Measurements from ENCODE around the gene MPPED2.
A peak's percentile ranks its signal among the peaks of the same experiment; 100 is the strongest.

Gene MPPED2

DNA sequence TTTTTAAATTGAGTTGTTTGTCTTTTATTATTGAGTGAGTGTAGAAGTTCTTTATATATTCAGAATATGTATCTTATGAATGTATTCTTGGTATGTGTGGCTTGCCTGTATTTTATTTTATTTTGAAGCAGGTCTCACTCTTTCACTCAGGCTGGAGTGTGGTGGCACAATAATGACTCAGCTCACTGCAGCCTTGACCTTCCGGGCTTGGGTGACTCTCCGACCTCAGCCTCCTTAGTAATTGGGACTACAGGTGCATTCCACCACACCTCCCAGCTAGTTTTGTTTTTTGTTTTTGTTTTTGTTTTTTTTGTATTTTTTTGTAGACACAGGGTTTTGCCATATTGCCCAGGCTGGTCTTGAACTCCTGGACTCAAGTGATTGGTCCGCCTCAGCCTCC, 24.5 kb upstream of the MPPED2 start:
- Histone ChIP-seq H3K27ac (ENCODE audit: low read depth, low read length) (no peak overlapping the region), H3K36me3 (ENCODE audit: control insufficient read depth, insufficient read depth, low read length) (no peaks in the 10 kb centered on the region), H2AK5ac (ENCODE audit: low read length) (no peak overlapping the region), H3K4ac (ENCODE audit: low read depth, low read length) (no peak overlapping the region), H3K4me2 (ENCODE audit: low read length) (no peak overlapping the region), H3K27me3 (ENCODE audit: insufficient read depth, low read length, poor library complexity) (no peaks in the 10 kb centered on the region), H2BK5ac (ENCODE audit: low read length) (no peak overlapping the region), H3K9ac (ENCODE audit: low read length) (no peak overlapping the region), H3K4me1 (ENCODE audit: control insufficient read depth, low read depth, low read length) (no peaks in the 10 kb centered on the region), H2BK120ac (ENCODE audit: low read depth, low read length) (no peak overlapping the region), H3K18ac (ENCODE audit: low read length) (no peak overlapping the region), H3K23ac (ENCODE audit: low read length) (no peak overlapping the region), H4K5ac (ENCODE audit: low read length) (no peak overlapping the region), H3K79me1 (ENCODE audit: low read length) (no peaks in the 10 kb centered on the region), H3K4me3 (ENCODE audit: low read length) (no peak overlapping the region), H2BK15ac (replicated peaks; ENCODE audit: low read depth) (no peak overlapping the region), H3K56ac (ENCODE audit: low read length) (no peak overlapping the region), H3K79me2 (ENCODE audit: control insufficient read depth, insufficient read depth, low read length) (no peaks in the 10 kb centered on the region), H4K8ac (ENCODE audit: low read depth, low read length) (no peak overlapping the region)
- WGBS (ENCODE audit: extremely low coverage, insufficient coverage, low lambda C conversion rate), result no CpG with 5 or more reads among the region's 3 CpGs
- no peak for DNase-seq

DNA sequence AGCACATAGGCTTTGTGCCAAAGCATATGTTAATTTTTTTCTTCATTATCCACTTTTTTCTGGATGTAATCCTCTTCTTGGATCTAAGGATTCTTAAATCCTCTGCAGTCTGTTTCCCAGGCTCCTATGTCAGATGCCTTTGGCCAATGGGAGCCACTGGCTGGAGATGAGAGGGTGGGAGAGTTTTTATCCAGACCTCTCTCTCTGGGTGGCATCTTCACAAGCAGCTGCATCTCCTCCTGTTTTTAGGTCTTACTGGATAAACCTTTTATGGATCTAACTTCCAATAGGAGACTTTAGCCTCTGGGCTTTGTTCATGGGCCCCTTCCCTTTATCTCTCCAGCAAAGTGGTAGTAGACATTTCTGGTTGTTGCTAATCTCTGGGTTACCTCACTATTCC, 22.4 kb upstream of the MPPED2 start:
- H2BK120ac ChIP-seq (ENCODE audit: low read depth, low read length), result no peak overlapping the region
- H2AK5ac ChIP-seq (ENCODE audit: low read length), result no peak overlapping the region
- H3K9ac ChIP-seq (ENCODE audit: low read length), result no peak overlapping the region
- no peak overlapping the region for H4K8ac ChIP-seq (ENCODE audit: low read depth, low read length)
- H3K79me1 ChIP-seq (ENCODE audit: low read length), result no peaks in the 10 kb centered on the region
- H3K27me3 ChIP-seq (ENCODE audit: insufficient read depth, low read length, poor library complexity), result no peaks in the 10 kb centered on the region
- H3K79me2 ChIP-seq (ENCODE audit: control insufficient read depth, insufficient read depth, low read length), result no peaks in the 10 kb centered on the region
- no peak overlapping the region for H3K18ac ChIP-seq (ENCODE audit: low read length)
- no peak overlapping the region for H3K4me3 ChIP-seq (ENCODE audit: low read length)
- no peak overlapping the region for H4K5ac ChIP-seq (ENCODE audit: low read length)
- H3K36me3 ChIP-seq (ENCODE audit: control insufficient read depth, insufficient read depth, low read length), result no peaks in the 10 kb centered on the region
- H3K27ac ChIP-seq (ENCODE audit: low read depth, low read length), result no peak overlapping the region
- no peak overlapping the region for H3K4ac ChIP-seq (ENCODE audit: low read depth, low read length)
- no peaks in the 10 kb centered on the region for H3K4me1 ChIP-seq (ENCODE audit: control insufficient read depth, low read depth, low read length)
- H2BK5ac ChIP-seq (ENCODE audit: low read length), result no peak overlapping the region
- H3K4me2 ChIP-seq (ENCODE audit: low read length), result no peak overlapping the region
- H3K56ac ChIP-seq (ENCODE audit: low read length), result no peak overlapping the region
- DNase-seq, result peak; percentile 43
- H2BK15ac ChIP-seq (replicated peaks; ENCODE audit: low read depth), result no peak overlapping the region
- H3K23ac ChIP-seq (ENCODE audit: low read length), result no peak overlapping the region

DNA sequence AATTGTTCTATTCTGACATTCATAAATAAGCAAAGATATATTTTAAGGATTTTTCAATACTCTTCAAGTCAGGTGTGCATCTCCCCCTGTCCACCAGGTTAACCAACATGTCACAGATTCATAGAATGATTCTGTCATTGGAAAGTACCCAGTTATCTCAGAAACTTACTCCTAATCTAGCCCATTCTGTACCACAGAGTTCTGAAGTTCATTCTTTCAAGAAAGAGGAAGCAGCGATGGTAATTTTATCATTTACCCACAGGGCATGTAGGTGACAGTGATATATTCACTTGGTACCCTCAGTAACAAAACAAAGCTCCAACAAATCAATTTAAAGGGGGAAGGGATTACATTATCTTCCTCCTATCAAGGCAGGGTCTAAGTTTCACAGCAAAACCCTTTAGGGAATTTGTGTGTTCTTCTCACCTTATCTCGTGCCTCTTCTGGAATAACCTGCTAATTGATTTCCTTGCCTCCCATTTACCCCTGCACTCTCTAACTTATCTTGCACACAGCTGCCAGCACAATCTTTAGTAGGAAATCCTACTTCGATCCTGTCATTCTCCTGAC, 19.0 kb upstream of the MPPED2 start:
- Histone ChIP-seq H3K4me3 (ENCODE audit: low read length) (no peak overlapping the region), H3K79me1 (ENCODE audit: low read length) (no peaks in the 10 kb centered on the region), H3K36me3 (ENCODE audit: control insufficient read depth, insufficient read depth, low read length) (no peaks in the 10 kb centered on the region), H4K5ac (ENCODE audit: low read length) (no peak overlapping the region), H3K9ac (ENCODE audit: low read length) (no peak overlapping the region), H3K27ac (ENCODE audit: low read depth, low read length) (no peak overlapping the region), H3K18ac (ENCODE audit: low read length) (no peak overlapping the region), H3K56ac (ENCODE audit: low read length) (no peak overlapping the region), H3K4me2 (ENCODE audit: low read length) (no peak overlapping the region), H2BK15ac (replicated peaks; ENCODE audit: low read depth) (no peak overlapping the region), H3K23ac (ENCODE audit: low read length) (no peak overlapping the region), H2AK5ac (ENCODE audit: low read length) (no peak overlapping the region), H3K4me1 (ENCODE audit: control insufficient read depth, low read depth, low read length) (no peaks in the 10 kb centered on the region), H3K27me3 (ENCODE audit: insufficient read depth, low read length, poor library complexity) (no peaks in the 10 kb centered on the region), H2BK120ac (ENCODE audit: low read depth, low read length) (no peak overlapping the region), H4K8ac (ENCODE audit: low read depth, low read length) (no peak overlapping the region), H3K4ac (ENCODE audit: low read depth, low read length) (no peak overlapping the region), H3K79me2 (ENCODE audit: control insufficient read depth, insufficient read depth, low read length) (no peaks in the 10 kb centered on the region), H2BK5ac (ENCODE audit: low read length) (no peak overlapping the region)
- peak; percentile 53 for DNase-seq
- no CpG with 5 or more reads among the region's 3 CpGs for WGBS (ENCODE audit: extremely low coverage, insufficient coverage, low lambda C conversion rate)

DNA sequence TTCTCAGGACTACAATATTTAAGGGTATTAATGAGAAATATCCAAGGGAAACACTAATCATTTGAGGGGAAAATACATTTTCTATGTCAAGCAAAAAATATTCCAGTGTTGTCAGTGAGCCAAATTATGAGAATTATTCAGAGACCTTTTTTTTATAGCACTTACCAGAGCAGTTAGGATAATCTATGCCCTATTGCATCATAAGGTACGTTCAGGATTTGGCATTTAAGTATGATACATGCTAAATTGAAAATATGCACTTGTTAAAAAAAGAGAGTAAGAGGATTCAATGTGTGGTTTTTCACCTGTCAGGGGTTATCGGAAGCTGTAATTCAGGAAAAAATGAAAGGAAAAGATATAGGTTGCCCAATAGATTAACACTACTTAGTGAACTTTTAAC, 17.2 kb upstream of the MPPED2 start:
- H3K79me2 ChIP-seq (ENCODE audit: control insufficient read depth, insufficient read depth, low read length), result no peaks in the 10 kb centered on the region
- no peaks in the 10 kb centered on the region for H3K27me3 ChIP-seq (ENCODE audit: insufficient read depth, low read length, poor library complexity)
- no peaks in the 10 kb centered on the region for H3K79me1 ChIP-seq (ENCODE audit: low read length)
- no peak overlapping the region for H3K4ac ChIP-seq (ENCODE audit: low read depth, low read length)
- H4K5ac ChIP-seq (ENCODE audit: low read length), result no peak overlapping the region
- no peak overlapping the region for H3K27ac ChIP-seq (ENCODE audit: low read depth, low read length)
- no peak overlapping the region for H3K4me3 ChIP-seq (ENCODE audit: low read length)
- no peak overlapping the region for H2BK5ac ChIP-seq (ENCODE audit: low read length)
- no peak overlapping the region for H2AK5ac ChIP-seq (ENCODE audit: low read length)
- no peak for DNase-seq
- H3K4me1 ChIP-seq (ENCODE audit: control insufficient read depth, low read depth, low read length), result no peaks in the 10 kb centered on the region
- H3K4me2 ChIP-seq (ENCODE audit: low read length), result no peak overlapping the region
- no peak overlapping the region for H3K56ac ChIP-seq (ENCODE audit: low read length)
- no peak overlapping the region for H2BK15ac ChIP-seq (replicated peaks; ENCODE audit: low read depth)
- no peak overlapping the region for H3K9ac ChIP-seq (ENCODE audit: low read length)
- H3K36me3 ChIP-seq (ENCODE audit: control insufficient read depth, insufficient read depth, low read length), result no peaks in the 10 kb centered on the region
- H4K8ac ChIP-seq (ENCODE audit: low read depth, low read length), result no peak overlapping the region
- WGBS (ENCODE audit: extremely low coverage, insufficient coverage, low lambda C conversion rate), result no CpG with 5 or more reads among the region's 2 CpGs
- H3K18ac ChIP-seq (ENCODE audit: low read length), result no peak overlapping the region
- H3K23ac ChIP-seq (ENCODE audit: low read length), result no peak overlapping the region
- no peak overlapping the region for H2BK120ac ChIP-seq (ENCODE audit: low read depth, low read length)

DNA sequence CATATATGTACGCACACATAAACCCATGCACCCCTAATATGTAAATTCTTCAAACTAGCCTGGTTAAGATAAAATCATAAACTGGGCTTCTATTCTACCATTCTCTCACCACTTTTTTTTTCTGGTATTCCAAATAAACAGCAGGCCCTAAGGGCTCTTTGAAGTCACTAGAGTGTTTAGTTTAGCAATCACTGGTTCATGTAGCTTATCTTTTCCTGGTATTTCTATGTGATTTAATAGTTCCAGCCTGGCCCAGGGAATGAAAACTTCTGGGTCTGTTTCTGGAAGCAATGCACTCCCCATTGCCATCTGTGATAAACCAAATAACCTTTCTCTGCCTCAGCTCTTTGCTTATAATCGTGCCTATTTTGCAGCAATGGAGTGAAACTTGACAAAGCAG, 10.7 kb upstream of the MPPED2 start:
- Histone ChIP-seq H3K4me3 (ENCODE audit: low read length) (no peak overlapping the region), H3K23ac (ENCODE audit: low read length) (no peak overlapping the region), H3K27ac (ENCODE audit: low read depth, low read length) (no peak overlapping the region), H3K18ac (ENCODE audit: low read length) (no peak overlapping the region), H3K4me1 (ENCODE audit: control insufficient read depth, low read depth, low read length) (no peaks in the 10 kb centered on the region), H2AK5ac (ENCODE audit: low read length) (no peak overlapping the region), H3K79me1 (ENCODE audit: low read length) (no peaks in the 10 kb centered on the region), H2BK5ac (ENCODE audit: low read length) (no peak overlapping the region), H4K8ac (ENCODE audit: low read depth, low read length) (no peak overlapping the region), H2BK120ac (ENCODE audit: low read depth, low read length) (no peak overlapping the region), H3K4ac (ENCODE audit: low read depth, low read length) (no peak overlapping the region), H3K36me3 (ENCODE audit: control insufficient read depth, insufficient read depth, low read length) (no peaks in the 10 kb centered on the region), H3K56ac (ENCODE audit: low read length) (no peak overlapping the region), H3K27me3 (ENCODE audit: insufficient read depth, low read length, poor library complexity) (no peaks in the 10 kb centered on the region), H3K79me2 (ENCODE audit: control insufficient read depth, insufficient read depth, low read length) (no peaks in the 10 kb centered on the region), H2BK15ac (replicated peaks; ENCODE audit: low read depth) (no peak overlapping the region), H4K5ac (ENCODE audit: low read length) (no peak overlapping the region), H3K4me2 (ENCODE audit: low read length) (no peak overlapping the region), H3K9ac (ENCODE audit: low read length) (no peak overlapping the region)
- no CpG with 5 or more reads among the region's 2 CpGs for WGBS (ENCODE audit: extremely low coverage, insufficient coverage, low lambda C conversion rate)
- no peak for DNase-seq

DNA sequence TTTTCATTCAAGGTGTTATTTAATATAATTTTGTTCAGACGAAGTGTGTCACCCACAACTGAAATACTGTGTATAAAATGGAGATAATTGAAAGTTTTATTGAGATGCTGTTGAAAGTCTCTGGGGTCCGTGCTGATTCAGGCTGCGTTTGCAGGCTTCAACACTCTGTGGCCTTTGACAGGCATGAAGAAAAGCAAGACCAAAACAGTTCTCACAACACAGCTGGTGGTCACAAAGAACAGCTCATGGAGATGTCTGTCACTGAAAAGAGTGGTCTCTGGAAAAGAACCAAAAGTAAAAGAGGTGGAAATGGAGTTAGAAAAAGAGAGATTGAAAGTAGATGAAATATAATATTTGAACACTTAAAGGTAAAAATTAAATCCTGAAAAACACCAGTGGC, 9.8 kb upstream of the MPPED2 start:
- H3K23ac ChIP-seq (ENCODE audit: low read length), result no peak overlapping the region
- H3K36me3 ChIP-seq (ENCODE audit: control insufficient read depth, insufficient read depth, low read length), result no peaks in the 10 kb centered on the region
- no peaks in the 10 kb centered on the region for H3K79me1 ChIP-seq (ENCODE audit: low read length)
- no peak overlapping the region for H3K27ac ChIP-seq (ENCODE audit: low read depth, low read length)
- no peak overlapping the region for H4K8ac ChIP-seq (ENCODE audit: low read depth, low read length)
- no peak overlapping the region for H2BK15ac ChIP-seq (replicated peaks; ENCODE audit: low read depth)
- no peaks in the 10 kb centered on the region for H3K79me2 ChIP-seq (ENCODE audit: control insufficient read depth, insufficient read depth, low read length)
- no peak overlapping the region for H3K4me2 ChIP-seq (ENCODE audit: low read length)
- no peak overlapping the region for H3K4me3 ChIP-seq (ENCODE audit: low read length)
- peak; percentile 28 for DNase-seq
- no peak overlapping the region for H4K5ac ChIP-seq (ENCODE audit: low read length)
- no peak overlapping the region for H3K4ac ChIP-seq (ENCODE audit: low read depth, low read length)
- no peak overlapping the region for H2BK120ac ChIP-seq (ENCODE audit: low read depth, low read length)
- WGBS (ENCODE audit: extremely low coverage, insufficient coverage, low lambda C conversion rate), result no CpG with 5 or more reads among the region's 3 CpGs
- H3K27me3 ChIP-seq (ENCODE audit: insufficient read depth, low read length, poor library complexity), result no peaks in the 10 kb centered on the region
- H3K4me1 ChIP-seq (ENCODE audit: control insufficient read depth, low read depth, low read length), result no peaks in the 10 kb centered on the region
- no peak overlapping the region for H2AK5ac ChIP-seq (ENCODE audit: low read length)
- no peak overlapping the region for H3K9ac ChIP-seq (ENCODE audit: low read length)
- H3K18ac ChIP-seq (ENCODE audit: low read length), result no peak overlapping the region
- no peak overlapping the region for H3K56ac ChIP-seq (ENCODE audit: low read length)
- H2BK5ac ChIP-seq (ENCODE audit: low read length), result no peak overlapping the region

Data from mesendoderm (in vitro differentiated cells).